K562 (cell line): ENCODE measurements around the gene IP6K3. TPM values are rescaled to one million over a fixed set of nuclear protein-coding genes. Genes with fewer than 3 reads are reported as not detected.

Experiments used
- BHLHE40 ChIP-seq: IDR thresholded peaks from 2 replicates; pipeline ENCODE4 v1.6.1; 2011; ENCODE audit warnings: low read length, improper control_type of control experiment
- BRF1 ChIP-seq: IDR thresholded peaks from 3 replicates; pipeline ENCODE4 v1.6.1; 2011; ENCODE audit warnings: borderline replicate concordance, mild to moderate bottlenecking; ENCODE audit not compliant: insufficient read length; ENCODE audit errors: extremely low read depth
- C11orf30 ChIP-seq: fragments of 450-650 bp; IDR thresholded peaks from 2 replicates; pipeline ENCODE4 v1.6.1; 2016; ENCODE audit warnings: low read depth, mild to moderate bottlenecking
- ID3 ChIP-seq, 2 experiments: fragments of 250-450 bp in 1 of 2; fragments of 450-650 bp in 1 of 2; sonication (Bioruptor Pico) in 1 of 2; IDR thresholded peaks; 2 replicates each; pipeline versions ENCODE4 v1.6.1 to v1.8.0; 2016 to 2021; ENCODE audit warnings: mild to moderate bottlenecking in 2 of 2, moderate library complexity in 2 of 2, missing compliant biosample characterization in 1 of 2, missing genetic modification characterization in 1 of 2
- KDM4B ChIP-seq, 2 experiments: fragments of 450-650 bp in 1 of 2; sonication (generic) in 1 of 2; IDR thresholded peaks; 2 replicates each; pipeline ENCODE4 v1.6.1; 2016 to 2017; ENCODE audit warnings: borderline replicate concordance in 2 of 2, antibody characterized with exemption in 1 of 2, low read depth in 1 of 2, mild to moderate bottlenecking in 1 of 2
- MEIS2 ChIP-seq: fragments of 450-650 bp; IDR thresholded peaks from 2 replicates; pipeline ENCODE4 v1.6.1; 2014; ENCODE audit warnings: mild to moderate bottlenecking; ENCODE audit not compliant: partially characterized antibody
- NFRKB ChIP-seq: fragments of 450-650 bp; IDR thresholded peaks from 2 replicates; pipeline ENCODE4 v1.6.1; 2016; ENCODE audit warnings: low read depth
- NFYB ChIP-seq: IDR thresholded peaks from 2 replicates; pipeline ENCODE4 v1.6.1; 2011; ENCODE audit warnings: mild to moderate bottlenecking, moderate library complexity; ENCODE audit not compliant: insufficient read length; ENCODE audit errors: extremely low read depth
- NR4A1 ChIP-seq, 2 experiments: fragments of 250-450 bp in 1 of 2; fragments of 450-650 bp in 1 of 2; sonication (Bioruptor Pico) in 1 of 2; IDR thresholded peaks; 2 replicates each; pipeline versions ENCODE4 v1.4.0 to v1.6.1; 2016 to 2020; ENCODE audit warnings: mild to moderate bottlenecking in 2 of 2, missing compliant biosample characterization in 1 of 2, missing genetic modification characterization in 1 of 2, moderate library complexity in 1 of 2
- PCBP1 ChIP-seq: fragments of 200-400 bp; formaldehyde crosslinking; IDR thresholded peaks from 2 replicates; pipeline ENCODE4 v1.6.1; 2018; ENCODE audit warnings: mild to moderate bottlenecking, low read depth, low read length; ENCODE audit not compliant: poor library complexity, severe bottlenecking
- SLC30A9 ChIP-seq: fragments of 250-450 bp; sonication (Bioruptor Pico); IDR thresholded peaks from 2 replicates; pipeline ENCODE4 v1.8.0; 2022; ENCODE audit warnings: mild to moderate bottlenecking, moderate library complexity
- ZNF23 ChIP-seq: fragments of 250-450 bp; sonication (Bioruptor Pico); IDR thresholded peaks from 2 replicates; pipeline ENCODE4 v1.4.0; 2020; ENCODE audit warnings: mild to moderate bottlenecking
- ZNF263 ChIP-seq: sonication (generic); formaldehyde crosslinking; IDR thresholded peaks from 2 replicates; pipeline ENCODE4 v1.8.0; 2022; ENCODE audit warnings: mild to moderate bottlenecking, missing genetic modification reagents, borderline replicate concordance
- ZNF717 ChIP-seq: fragments of 250-450 bp; sonication (Bioruptor Pico); IDR thresholded peaks from 2 replicates; pipeline ENCODE4 v1.5.0; 2021
- ZNF764 ChIP-seq: fragments of 250-450 bp; sonication (Bioruptor Pico); IDR thresholded peaks from 2 replicates; pipeline ENCODE4 v1.4.0; 2020; ENCODE audit warnings: low read depth, mild to moderate bottlenecking, moderate library complexity
- ZNF778 ChIP-seq: fragments of 450-650 bp; formaldehyde crosslinking; IDR thresholded peaks from 2 replicates; pipeline ENCODE4 v1.4.0; 2020; ENCODE audit warnings: mild to moderate bottlenecking, moderate library complexity
- polyA plus RNA-seq, 8 experiments: library from polyadenylated mRNA; depleted of rRNA in 4 of 8; stranded (reverse) in 5 of 8; unstranded in 3 of 8; fragments of >200 nt; fragmentation: Nextera tagmentation in 2 of 8; fragmentation: Illumina TruSeq in 1 of 8; extraction: Ambion mirVana in 2 of 8; extraction: Trizol in 1 of 8; gene quantifications; 2 replicates each; pipeline versions ENCODE4 v1.2.1 to v1.2.3, GENCODE V29; 2011 to 2014; ENCODE audit warnings: inconsistent platforms in 1 of 8, missing spikeins in 1 of 8
- total RNA-seq, 7 experiments: library from RNA; depleted of rRNA in 6 of 7; stranded (reverse); fragments of >200 nt in 6 of 7; fragmentation: Illumina TruSeq in 2 of 7; extraction: Trizol in 2 of 7; gene quantifications; 2 replicates each; pipeline versions ENCODE4 v1.2.1 to v1.2.3, GENCODE V29; 2011 to 2021; ENCODE audit warnings: low replicate concordance in 1 of 7

IP6K3 gene
- total and polyA plus RNA-seq, 9 of the 15 experiments (the other 6 are each of a cell fraction or from before 2014, with no cell fraction given): not detected

- TF ChIP-seq ID3 (CRISPR knock-in tag; IDR thresholded peaks at IDR 0.05): no peak
- TF ChIP-seq ID3 (tag; IDR thresholded peaks at IDR 0.05): peak; percentile 97
- peak; percentile 36; the same call in 1 of the 2 replicates for TF ChIP-seq C11orf30
- TF ChIP-seq NFRKB: no peak
- no peak for TF ChIP-seq ZNF717 (CRISPR knock-in tag)
- no peak for TF ChIP-seq ZNF263 (CRISPR knock-in tag)
- TF ChIP-seq NR4A1 (CRISPR knock-in tag; IDR thresholded peaks at IDR 0.05): 0 out of 2 replicates have a peak, but pooled peaks have one; percentile 44
- peak; percentile 91 for TF ChIP-seq NR4A1 (tag; IDR thresholded peaks at IDR 0.05)
- no peak for TF ChIP-seq NFYB
- TF ChIP-seq ZNF778: no peak
- peak in 1 of 2 experiments; percentile 92; a peak in 1 of 4 replicates for TF ChIP-seq KDM4B (IDR thresholded peaks at IDR 0.05; ENCODE audit: borderline replicate concordance in 2 of 2, low read depth in 1 of 2)
- no peak for TF ChIP-seq ZNF23 (CRISPR knock-in tag)
- TF ChIP-seq PCBP1: peak; percentile 39
- TF ChIP-seq BRF1: no peak
- TF ChIP-seq BHLHE40: no peak; the same call in 1 of the 2 replicates
- peak; percentile 9; the same call in 1 of the 2 replicates for TF ChIP-seq ZNF764 (CRISPR knock-in tag)
- TF ChIP-seq SLC30A9 (CRISPR knock-in tag): no peak
- TF ChIP-seq MEIS2: peak; percentile 58
Measured at GRCh38 chr6:33788694-33789549, 42.2 kb upstream of the IP6K3 start, which contains the start of gene LEMD2 (continued).
